HepG2 (cell line): ENCODE results near the gene SCAF4. TPM values are rescaled to one million over a fixed set of nuclear protein-coding genes. Genes with fewer than 3 reads are reported as not detected.

Experiments used
- ATAC-seq: fragments of 200-7000 bp; cut with Tn5 transposase; 3 replicates; pipeline ENCODE4 v1.9.1; 2020; ENCODE audit warnings: mild to moderate bottlenecking, moderate library complexity
- BruUV-seq: library from RNA; stranded (reverse); fragments of 400-500 nt; replicated peaks from 2 replicates; lab custom pipeline; 2021; lab: Mats Ljungman, UMichigan
- CTCF ChIA-PET: fragments of 300-600 bp; formaldehyde crosslinking; extraction: SDS; loops from one replicate; lab custom pipeline; 2021; ENCODE audit warnings: low total read pairs, inconsistent platforms, low intra/inter-chr PET ratio; lab: Yijun Ruan, JAX
- POLR2A ChIA-PET: fragments of 350-600 bp; sonication (Branson Sonifier 250); formaldehyde crosslinking; loops from one replicate; lab custom pipeline; 2020; ENCODE audit warnings: antibody characterized with exemption, inconsistent platforms; lab: Yijun Ruan, JAX
- DNase-seq: peaks from one replicate; pipeline ENCODE4 v3.0.0-alpha.2; 2015; ENCODE audit warnings: low spot score
- FAIRE-seq: peaks from 3 replicates; lab custom pipeline; 2011; peaks lifted over from hg19 to GRCh38; lab: Jason Lieb, UNC
- H2AFZ ChIP-seq: one replicate; pipeline ENCODE4 v1.6.1; 2011; ENCODE audit warnings: low read length, inconsistent platforms
- H3K27ac ChIP-seq: fragments of 300-600 bp; 3 replicates; pipeline ENCODE4 v1.8.0; 2011; ENCODE audit warnings: mixed run types, mild to moderate bottlenecking, mixed read lengths, low read length, inconsistent platforms; ENCODE audit not compliant: insufficient read depth; ENCODE audit errors: extremely low read length
- H3K27me3 ChIP-seq, 2 experiments: fragments of 200-600 bp in 1 of 2; 2 replicates in 1 of 2; 3 replicates in 1 of 2; pipeline versions ENCODE4 v1.6.0 to v1.8.0; 2011; ENCODE audit warnings: low read length in 2 of 2, mild to moderate bottlenecking in 2 of 2, moderate library complexity in 2 of 2, inconsistent platforms in 1 of 2; ENCODE audit not compliant: insufficient read depth in 2 of 2, control insufficient read depth in 1 of 2
- H3K36me3 ChIP-seq, 2 experiments: fragments of 200-600 bp in 1 of 2; replicated peaks in 1 of 2; 2 replicates in 1 of 2; 3 replicates in 1 of 2; pipeline versions ENCODE4 v1.5.1 to v1.8.0; 2011; ENCODE audit warnings: low read length in 2 of 2, inconsistent platforms in 1 of 2; ENCODE audit not compliant: insufficient read depth in 2 of 2, control insufficient read depth in 1 of 2
- H3K4me1 ChIP-seq: 2 replicates; pipeline ENCODE4 v1.5.1; 2012; ENCODE audit warnings: low read length, inconsistent platforms; ENCODE audit not compliant: insufficient read depth
- H3K4me2 ChIP-seq: 2 replicates; pipeline ENCODE4 v1.6.0; 2011; ENCODE audit warnings: low read depth, low read length, inconsistent platforms
- H3K4me3 ChIP-seq, 3 experiments: fragments of 200-600 bp in 1 of 3; sonication (generic), shearing (Covaris generic) in 1 of 3; replicated peaks in 1 of 3; 2 replicates each; pipeline ENCODE4 v1.5.1; 2011 to 2016; ENCODE audit warnings: low read length in 3 of 3, inconsistent platforms in 2 of 3, low read depth in 2 of 3, mild to moderate bottlenecking in 2 of 3, control low read depth in 1 of 3, mixed read lengths in 1 of 3; ENCODE audit not compliant: insufficient read depth in 1 of 3
- H3K79me2 ChIP-seq: one replicate; pipeline ENCODE4 v1.6.1; 2011; ENCODE audit warnings: low read length, inconsistent platforms; ENCODE audit not compliant: insufficient read depth
- H3K9ac ChIP-seq: 2 replicates; pipeline ENCODE4 v1.6.0; 2011; ENCODE audit warnings: mild to moderate bottlenecking, low read depth, low read length, inconsistent platforms; ENCODE audit not compliant: insufficient read depth
- H3K9me3 ChIP-seq: 2 replicates; pipeline ENCODE4 v1.5.1; 2012; ENCODE audit warnings: mild to moderate bottlenecking, low read length
- H4K20me1 ChIP-seq: 2 replicates; pipeline ENCODE4 v1.6.0; 2011; ENCODE audit warnings: inconsistent platforms, mild to moderate bottlenecking, low read length, moderate library complexity; ENCODE audit not compliant: insufficient read depth
- ETV6 ChIP-seq: sonication (generic); formaldehyde crosslinking; conservative IDR thresholded peaks from 2 replicates; pipeline ENCODE4 v1.4.0; 2020; ENCODE audit warnings: missing genetic modification reagents
- MTA3 ChIP-seq: sonication (generic); formaldehyde crosslinking; IDR thresholded peaks from 2 replicates; pipeline ENCODE4 v1.4.0; 2020; ENCODE audit warnings: missing genetic modification reagents
- NFYC ChIP-seq: IDR thresholded peaks from 2 replicates; pipeline ENCODE4 v1.6.1; 2016; ENCODE audit warnings: missing genetic modification reagents, missing compliant biosample characterization
- SOX13 ChIP-seq, 3 experiments: fragments of 450-650 bp in 1 of 3; sonication (generic) in 1 of 3; formaldehyde crosslinking in 1 of 3; IDR thresholded peaks in 2 of 3; conservative IDR thresholded peaks in 1 of 3; 2 replicates each; pipeline versions ENCODE4 v1.5.0 to v1.6.1; 2016 to 2020; ENCODE audit warnings: antibody characterized with exemption in 1 of 3, mild to moderate bottlenecking in 1 of 3, missing compliant biosample characterization in 1 of 3, missing genetic modification reagents in 1 of 3, moderate library complexity in 1 of 3
- ZNF17 ChIP-seq: sonication (generic); formaldehyde crosslinking; IDR thresholded peaks from 2 replicates; pipeline ENCODE4 v1.5.0; 2020; ENCODE audit warnings: mild to moderate bottlenecking, missing genetic modification reagents
- ZNF264 ChIP-seq: sonication (generic); formaldehyde crosslinking; IDR thresholded peaks from 2 replicates; pipeline ENCODE4 v1.4.0; 2020; ENCODE audit warnings: missing genetic modification reagents
- ZNF496 ChIP-seq: sonication (generic); formaldehyde crosslinking; IDR thresholded peaks from 2 replicates; pipeline ENCODE4 v1.8.1; 2023; ENCODE audit warnings: mild to moderate bottlenecking, moderate library complexity, missing genetic modification reagents; ENCODE audit not compliant: insufficient replicate concordance
- ZNF563 ChIP-seq: sonication (generic); formaldehyde crosslinking; IDR thresholded peaks from 2 replicates; pipeline ENCODE4 v1.8.0; 2022; ENCODE audit warnings: mild to moderate bottlenecking, moderate library complexity, missing genetic modification reagents
- ZNF629 ChIP-seq: sonication (generic); formaldehyde crosslinking; conservative IDR thresholded peaks from 2 replicates; pipeline ENCODE4 v1.5.0; 2020; ENCODE audit warnings: missing genetic modification reagents
- WGBS: methylation state at CpG from one replicate; pipeline ENCODE4 v1.1.6; 2017; ENCODE audit warnings: low lambda C conversion rate; 5-methylcytosine and 5-hydroxymethylcytosine counted together
- in situ Hi-C: cut with HindIII; loops from 2 replicates; pipeline ENCODE4 v1.10.0; 2017; ENCODE audit warnings: low pct_unique_long_range_greater_than_20kb; ENCODE audit not compliant: extremely low pct_ligation_motif_present
- intact Hi-C: fragments of 100-400 bp; cut with micrococcal nuclease; formaldehyde crosslinking; loops from one replicate; pipeline ENCODE4 v1.10.0; 2022; ENCODE audit not compliant: unreplicated experiment
- polyA plus RNA-seq, 8 experiments: library from polyadenylated mRNA; depleted of rRNA in 3 of 8; stranded (reverse) in 7 of 8; unstranded in 1 of 8; fragments of >200 nt; fragmentation: Illumina TruSeq in 4 of 8; extraction: Trizol in 4 of 8; gene quantifications; 2 replicates each; pipeline versions ENCODE4 v1.2.1 to v1.2.3, GENCODE V29; 2011 to 2016; ENCODE audit warnings: low read depth in 4 of 8, missing spikeins in 1 of 8, mixed read lengths in 1 of 8; ENCODE audit not compliant: insufficient read depth in 1 of 8
- total RNA-seq, 5 experiments: library from RNA; depleted of rRNA; stranded (reverse); fragments of >200 nt; fragmentation: Illumina TruSeq; extraction: Trizol; gene quantifications; 2 replicates each; pipeline ENCODE4 v1.2.3, GENCODE V29; 2016; ENCODE audit warnings: low read depth in 1 of 5
- TF ChIP-seq, protein P1 (sequence below): sonication (generic); formaldehyde crosslinking; conservative IDR thresholded peaks from 2 replicates; pipeline ENCODE4 v1.4.0; 2020; ENCODE audit warnings: missing genetic modification reagents
- TF ChIP-seq, protein P2 (sequence below): sonication (generic); formaldehyde crosslinking; IDR thresholded peaks from 2 replicates; pipeline ENCODE4 v1.4.0; 2020; ENCODE audit warnings: missing genetic modification reagents
- TF ChIP-seq, protein P3 (sequence below): sonication (generic); formaldehyde crosslinking; IDR thresholded peaks from 2 replicates; pipeline ENCODE4 v1.4.0; 2020; ENCODE audit warnings: missing genetic modification reagents, mild to moderate bottlenecking, borderline replicate concordance

The SCAF4 gene
- total and polyA plus RNA-seq, 2 of the 13 experiments (the other 11 are each of a cell fraction or from before 2014, with no cell fraction given): 9.1 to 11.5 TPM

DNA sequence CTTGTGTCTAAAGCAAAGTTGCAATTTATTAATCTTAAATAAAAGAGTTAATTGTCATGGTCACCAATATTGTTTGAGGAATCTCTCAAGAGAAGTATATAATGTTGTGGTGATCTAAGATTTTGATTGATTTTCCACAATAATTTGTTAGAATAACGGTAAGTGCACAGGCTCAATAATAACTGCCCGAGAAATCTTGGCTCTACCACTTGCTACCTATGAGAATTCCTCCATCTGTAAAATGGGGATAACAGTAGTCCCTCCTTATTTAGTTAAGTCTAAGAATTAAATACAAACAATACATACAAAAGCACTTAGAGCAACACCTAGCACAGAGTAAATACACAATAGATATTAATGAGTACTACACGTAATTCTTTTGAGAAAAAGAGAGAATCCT, 18.8 kb downstream of the SCAF4 start:
- FAIRE-seq (no peak), DNase-seq (no peak), ATAC-seq (no peak)
- intact Hi-C loops: loop anchor here (10.0 kb wide), 1 partner anchor 48 kb away; no protein-coding TSS in a partner anchor
- Histone ChIP-seq H2AFZ (no peak overlapping the region), H3K36me3 (no peaks in the 10 kb centered on the region), H4K20me1 (peaks cover 78% of the 10 kb centered on the region), H3K4me1 (peaks cover 53% of the 10 kb centered on the region), H3K4me3 (no peak overlapping the region), H3K27ac (no peak overlapping the region), H3K9me3 (no peaks in the 10 kb centered on the region), H3K4me2 (no peak overlapping the region), H3K27me3 (no peaks in the 10 kb centered on the region), H3K9ac (no peak overlapping the region), H3K79me2 (peaks cover 97% of the 10 kb centered on the region)
- ChIA-PET CTCF (no interaction called here), POLR2A (no interaction called here)
- 60% methylated on average over 3 of the region's 3 CpGs for WGBS
- BruUV-seq: no TSS peak
- in situ Hi-C loops: no loop called here
- TF ChIP-seq, protein P1, sequence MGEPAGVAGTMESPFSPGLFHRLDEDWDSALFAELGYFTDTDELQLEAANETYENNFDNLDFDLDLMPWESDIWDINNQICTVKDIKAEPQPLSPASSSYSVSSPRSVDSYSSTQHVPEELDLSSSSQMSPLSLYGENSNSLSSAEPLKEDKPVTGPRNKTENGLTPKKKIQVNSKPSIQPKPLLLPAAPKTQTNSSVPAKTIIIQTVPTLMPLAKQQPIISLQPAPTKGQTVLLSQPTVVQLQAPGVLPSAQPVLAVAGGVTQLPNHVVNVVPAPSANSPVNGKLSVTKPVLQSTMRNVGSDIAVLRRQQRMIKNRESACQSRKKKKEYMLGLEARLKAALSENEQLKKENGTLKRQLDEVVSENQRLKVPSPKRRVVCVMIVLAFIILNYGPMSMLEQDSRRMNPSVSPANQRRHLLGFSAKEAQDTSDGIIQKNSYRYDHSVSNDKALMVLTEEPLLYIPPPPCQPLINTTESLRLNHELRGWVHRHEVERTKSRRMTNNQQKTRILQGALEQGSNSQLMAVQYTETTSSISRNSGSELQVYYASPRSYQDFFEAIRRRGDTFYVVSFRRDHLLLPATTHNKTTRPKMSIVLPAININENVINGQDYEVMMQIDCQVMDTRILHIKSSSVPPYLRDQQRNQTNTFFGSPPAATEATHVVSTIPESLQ (CRISPR knock-in tag): no peak
- TF ChIP-seq MTA3 (CRISPR knock-in tag) (no peak), ETV6 (CRISPR knock-in tag) (no peak), SOX13 (IDR thresholded peaks at IDR 0.05) (no peak), SOX13 (CRISPR knock-in tag; conservative IDR thresholded peaks at IDR 0.05 in 1 of 2, IDR thresholded peaks at IDR 0.05 in 1 of 2) (no peak), NFYC (no peak), ZNF563 (CRISPR knock-in tag) (no peak), ZNF629 (CRISPR knock-in tag) (no peak), ZNF264 (CRISPR knock-in tag) (no peak), ZNF496 (CRISPR knock-in tag) (no peak), ZNF17 (CRISPR knock-in tag) (no peak)
- TF ChIP-seq, protein P2, sequence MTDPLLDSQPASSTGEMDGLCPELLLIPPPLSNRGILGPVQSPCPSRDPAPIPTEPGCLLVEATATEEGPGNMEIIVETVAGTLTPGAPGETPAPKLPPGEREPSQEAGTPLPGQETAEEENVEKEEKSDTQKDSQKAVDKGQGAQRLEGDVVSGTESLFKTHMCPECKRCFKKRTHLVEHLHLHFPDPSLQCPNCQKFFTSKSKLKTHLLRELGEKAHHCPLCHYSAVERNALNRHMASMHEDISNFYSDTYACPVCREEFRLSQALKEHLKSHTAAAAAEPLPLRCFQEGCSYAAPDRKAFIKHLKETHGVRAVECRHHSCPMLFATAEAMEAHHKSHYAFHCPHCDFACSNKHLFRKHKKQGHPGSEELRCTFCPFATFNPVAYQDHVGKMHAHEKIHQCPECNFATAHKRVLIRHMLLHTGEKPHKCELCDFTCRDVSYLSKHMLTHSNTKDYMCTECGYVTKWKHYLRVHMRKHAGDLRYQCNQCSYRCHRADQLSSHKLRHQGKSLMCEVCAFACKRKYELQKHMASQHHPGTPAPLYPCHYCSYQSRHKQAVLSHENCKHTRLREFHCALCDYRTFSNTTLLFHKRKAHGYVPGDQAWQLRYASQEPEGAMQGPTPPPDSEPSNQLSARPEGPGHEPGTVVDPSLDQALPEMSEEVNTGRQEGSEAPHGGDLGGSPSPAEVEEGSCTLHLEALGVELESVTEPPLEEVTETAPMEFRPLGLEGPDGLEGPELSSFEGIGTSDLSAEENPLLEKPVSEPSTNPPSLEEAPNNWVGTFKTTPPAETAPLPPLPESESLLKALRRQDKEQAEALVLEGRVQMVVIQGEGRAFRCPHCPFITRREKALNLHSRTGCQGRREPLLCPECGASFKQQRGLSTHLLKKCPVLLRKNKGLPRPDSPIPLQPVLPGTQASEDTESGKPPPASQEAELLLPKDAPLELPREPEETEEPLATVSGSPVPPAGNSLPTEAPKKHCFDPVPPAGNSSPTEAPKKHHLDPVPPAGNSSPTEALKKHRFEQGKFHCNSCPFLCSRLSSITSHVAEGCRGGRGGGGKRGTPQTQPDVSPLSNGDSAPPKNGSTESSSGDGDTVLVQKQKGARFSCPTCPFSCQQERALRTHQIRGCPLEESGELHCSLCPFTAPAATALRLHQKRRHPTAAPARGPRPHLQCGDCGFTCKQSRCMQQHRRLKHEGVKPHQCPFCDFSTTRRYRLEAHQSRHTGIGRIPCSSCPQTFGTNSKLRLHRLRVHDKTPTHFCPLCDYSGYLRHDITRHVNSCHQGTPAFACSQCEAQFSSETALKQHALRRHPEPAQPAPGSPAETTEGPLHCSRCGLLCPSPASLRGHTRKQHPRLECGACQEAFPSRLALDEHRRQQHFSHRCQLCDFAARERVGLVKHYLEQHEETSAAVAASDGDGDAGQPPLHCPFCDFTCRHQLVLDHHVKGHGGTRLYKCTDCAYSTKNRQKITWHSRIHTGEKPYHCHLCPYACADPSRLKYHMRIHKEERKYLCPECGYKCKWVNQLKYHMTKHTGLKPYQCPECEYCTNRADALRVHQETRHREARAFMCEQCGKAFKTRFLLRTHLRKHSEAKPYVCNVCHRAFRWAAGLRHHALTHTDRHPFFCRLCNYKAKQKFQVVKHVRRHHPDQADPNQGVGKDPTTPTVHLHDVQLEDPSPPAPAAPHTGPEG (CRISPR knock-in tag): no peak
- TF ChIP-seq, protein P3, sequence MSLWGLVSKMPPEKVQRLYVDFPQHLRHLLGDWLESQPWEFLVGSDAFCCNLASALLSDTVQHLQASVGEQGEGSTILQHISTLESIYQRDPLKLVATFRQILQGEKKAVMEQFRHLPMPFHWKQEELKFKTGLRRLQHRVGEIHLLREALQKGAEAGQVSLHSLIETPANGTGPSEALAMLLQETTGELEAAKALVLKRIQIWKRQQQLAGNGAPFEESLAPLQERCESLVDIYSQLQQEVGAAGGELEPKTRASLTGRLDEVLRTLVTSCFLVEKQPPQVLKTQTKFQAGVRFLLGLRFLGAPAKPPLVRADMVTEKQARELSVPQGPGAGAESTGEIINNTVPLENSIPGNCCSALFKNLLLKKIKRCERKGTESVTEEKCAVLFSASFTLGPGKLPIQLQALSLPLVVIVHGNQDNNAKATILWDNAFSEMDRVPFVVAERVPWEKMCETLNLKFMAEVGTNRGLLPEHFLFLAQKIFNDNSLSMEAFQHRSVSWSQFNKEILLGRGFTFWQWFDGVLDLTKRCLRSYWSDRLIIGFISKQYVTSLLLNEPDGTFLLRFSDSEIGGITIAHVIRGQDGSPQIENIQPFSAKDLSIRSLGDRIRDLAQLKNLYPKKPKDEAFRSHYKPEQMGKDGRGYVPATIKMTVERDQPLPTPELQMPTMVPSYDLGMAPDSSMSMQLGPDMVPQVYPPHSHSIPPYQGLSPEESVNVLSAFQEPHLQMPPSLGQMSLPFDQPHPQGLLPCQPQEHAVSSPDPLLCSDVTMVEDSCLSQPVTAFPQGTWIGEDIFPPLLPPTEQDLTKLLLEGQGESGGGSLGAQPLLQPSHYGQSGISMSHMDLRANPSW (CRISPR knock-in tag): no peak
